IMR-90 (cell line): ENCODE measurements around the gene HMGB2. TPM values are rescaled to one million over a fixed set of nuclear protein-coding genes. Genes with fewer than 3 reads are reported as not detected.

Experiments used
- ATAC-seq: fragments of 200-7000 bp; cut with Tn5 transposase; 2 replicates; pipeline ENCODE4 v1.9.1; 2020; ENCODE audit warnings: low read depth, mild to moderate bottlenecking, moderate library complexity
- BruUV-seq: library from RNA; stranded (reverse); fragments of 400-500 nt; replicated peaks from 2 replicates; lab custom pipeline; 2021; lab: Mats Ljungman, UMichigan
- CTCF ChIA-PET: fragments of 300-600 bp; formaldehyde crosslinking; extraction: SDS; loops from one replicate; lab custom pipeline; 2021; ENCODE audit warnings: antibody characterized with exemption; lab: Yijun Ruan, JAX
- POLR2A ChIA-PET: fragments of 300-600 bp; sonication (Branson Sonifier 250); formaldehyde crosslinking; loops from one replicate; lab custom pipeline; 2022; ENCODE audit warnings: antibody characterized with exemption; ENCODE audit not compliant: unreplicated experiment; lab: Charles Lee
- DNase-seq: peaks from one replicate; pipeline ENCODE4 v3.0.0; 2013
- H2AFZ ChIP-seq: replicated peaks from 2 replicates; pipeline ENCODE3; 2013; ENCODE audit warnings: low read length, mild to moderate bottlenecking; ENCODE audit not compliant: poor library complexity
- H2AK5ac ChIP-seq: 2 replicates; pipeline ENCODE4 v1.6.1; 2013; ENCODE audit warnings: low read depth, low read length, inconsistent platforms
- H2AK9ac ChIP-seq: replicated peaks from 2 replicates; pipeline ENCODE3; 2013; ENCODE audit warnings: mild to moderate bottlenecking, low read depth, low read length, moderate library complexity; ENCODE audit not compliant: poor library complexity
- H2BK120ac ChIP-seq: 2 replicates; pipeline ENCODE4 v1.6.1; 2013; ENCODE audit warnings: low read depth, low read length, inconsistent platforms
- H2BK15ac ChIP-seq: 3 replicates; pipeline ENCODE4 v1.6.1; 2013; ENCODE audit warnings: low read depth, low read length, inconsistent platforms
- H2BK20ac ChIP-seq: 2 replicates; pipeline ENCODE4 v1.6.1; 2013; ENCODE audit warnings: low read depth, mild to moderate bottlenecking, inconsistent platforms, low read length, moderate library complexity
- H2BK5ac ChIP-seq: 2 replicates; pipeline ENCODE4 v1.6.1; 2013; ENCODE audit warnings: mild to moderate bottlenecking, low read depth, low read length, inconsistent platforms; ENCODE audit not compliant: poor library complexity, severe bottlenecking
- H3K14ac ChIP-seq: replicated peaks from 2 replicates; pipeline ENCODE4 v1.6.1; 2013; ENCODE audit warnings: low read depth, low read length, inconsistent platforms
- H3K18ac ChIP-seq: 2 replicates; pipeline ENCODE4 v1.6.1; 2013; ENCODE audit warnings: low read depth, low read length, control low read depth
- H3K23ac ChIP-seq: 2 replicates; pipeline ENCODE4 v1.6.1; 2013; ENCODE audit warnings: low read depth, low read length, inconsistent platforms
- H3K27ac ChIP-seq: 2 replicates; pipeline ENCODE4 v1.5.1; 2013; ENCODE audit warnings: mild to moderate bottlenecking, control low read depth, low read length; ENCODE audit not compliant: insufficient read depth
- H3K27me3 ChIP-seq: 2 replicates; pipeline ENCODE4 v1.6.1; 2013; ENCODE audit warnings: low read length; ENCODE audit not compliant: control insufficient read depth, insufficient read depth
- H3K36me3 ChIP-seq: 2 replicates; pipeline ENCODE4 v1.6.1; 2013; ENCODE audit warnings: low read length, mixed read lengths; ENCODE audit not compliant: control insufficient read depth, insufficient read depth
- H3K4ac ChIP-seq: 2 replicates; pipeline ENCODE4 v1.6.1; 2013; ENCODE audit warnings: low read depth, low read length, inconsistent platforms
- H3K4me1 ChIP-seq: 2 replicates; pipeline ENCODE4 v1.6.1; 2013; ENCODE audit warnings: low read length, mixed read lengths; ENCODE audit not compliant: control insufficient read depth, insufficient read depth
- H3K4me2 ChIP-seq: 2 replicates; pipeline ENCODE4 v1.6.1; 2013; ENCODE audit warnings: low read depth, mild to moderate bottlenecking, control low read depth, low read length, moderate library complexity
- H3K4me3 ChIP-seq: 2 replicates; pipeline ENCODE4 v1.5.1; 2013; ENCODE audit warnings: low read depth, mild to moderate bottlenecking, control low read depth, low read length, moderate library complexity; ENCODE audit not compliant: insufficient read depth
- H3K56ac ChIP-seq: 2 replicates; pipeline ENCODE4 v1.6.1; 2013; ENCODE audit warnings: low read length, inconsistent platforms; ENCODE audit not compliant: insufficient read depth; ENCODE audit errors: extremely low read depth
- H3K79me1 ChIP-seq, 2 experiments: 2 replicates each; pipeline ENCODE4 v1.6.1; 2013; ENCODE audit warnings: low read length in 2 of 2, inconsistent platforms in 1 of 2, low read depth in 1 of 2
- H3K9ac ChIP-seq: 2 replicates; pipeline ENCODE4 v1.6.1; 2013; ENCODE audit warnings: low read depth, low read length, control low read depth
- H3K9me1 ChIP-seq: 2 replicates; pipeline ENCODE4 v1.6.1; 2013; ENCODE audit warnings: low read length, inconsistent platforms; ENCODE audit not compliant: insufficient read depth
- H3K9me3 ChIP-seq: 2 replicates; pipeline ENCODE4 v1.6.1; 2013; ENCODE audit warnings: low read length; ENCODE audit not compliant: control insufficient read depth, insufficient read depth
- H4K20me1 ChIP-seq: 2 replicates; pipeline ENCODE4 v1.6.1; 2013; ENCODE audit warnings: low read length, inconsistent platforms; ENCODE audit not compliant: insufficient read depth
- H4K5ac ChIP-seq: 2 replicates; pipeline ENCODE4 v1.6.1; 2013; ENCODE audit warnings: mild to moderate bottlenecking, low read depth, low read length, control low read depth
- H4K8ac ChIP-seq, 2 experiments: 2 replicates each; pipeline ENCODE4 v1.6.1; 2013; ENCODE audit warnings: low read depth in 2 of 2, low read length in 2 of 2, control low read depth in 1 of 2, inconsistent platforms in 1 of 2
- H4K91ac ChIP-seq: 2 replicates; pipeline ENCODE4 v1.6.1; 2013; ENCODE audit warnings: low read depth, low read length, inconsistent platforms; ENCODE audit not compliant: insufficient read depth
- BHLHE40 ChIP-seq: fragments of 150-350 bp; IDR thresholded peaks from 2 replicates; pipeline ENCODE4 v1.6.1; 2016; ENCODE audit warnings: mild to moderate bottlenecking, low read depth, low read length
- CEBPB ChIP-seq: IDR thresholded peaks from 2 replicates; pipeline ENCODE4 v1.6.1; 2012; ENCODE audit warnings: low read depth, low read length, improper control_type of control experiment
- CHD1 ChIP-seq: IDR thresholded peaks from 2 replicates; pipeline ENCODE4 v1.6.1; 2012; ENCODE audit warnings: low read depth, low read length, improper control_type of control experiment
- ELK1 ChIP-seq: fragments of 150-350 bp; IDR thresholded peaks from 2 replicates; pipeline ENCODE4 v1.6.1; 2016; ENCODE audit warnings: low read depth, mild to moderate bottlenecking, low read length, moderate library complexity, borderline replicate concordance
- FOS ChIP-seq: fragments of 150-350 bp; IDR thresholded peaks from 2 replicates; pipeline ENCODE4 v1.6.1; 2016; ENCODE audit warnings: low read depth, low read length
- MAFK ChIP-seq: IDR thresholded peaks from 2 replicates; pipeline ENCODE4 v1.6.1; 2012; ENCODE audit warnings: low read depth, low read length, improper control_type of control experiment
- MAZ ChIP-seq: IDR thresholded peaks from 2 replicates; pipeline ENCODE4 v1.6.1; 2012; ENCODE audit warnings: low read depth, mild to moderate bottlenecking, low read length, improper control_type of control experiment, moderate library complexity, borderline replicate concordance
- MXI1 ChIP-seq: IDR thresholded peaks from 2 replicates; pipeline ENCODE4 v1.6.1; 2012; ENCODE audit warnings: low read depth, mild to moderate bottlenecking, low read length, moderate library complexity, borderline replicate concordance
- NFE2L2 ChIP-seq: fragments of 150-350 bp; IDR thresholded peaks from 2 replicates; pipeline ENCODE4 v1.6.1; 2016; ENCODE audit warnings: low read depth, mild to moderate bottlenecking, low read length
- POLR2A ChIP-seq: IDR thresholded peaks from 2 replicates; pipeline ENCODE4 v1.6.1; 2012; ENCODE audit warnings: mild to moderate bottlenecking, low read depth, low read length
- RAD21 ChIP-seq: IDR thresholded peaks from 2 replicates; pipeline ENCODE4 v1.6.1; 2012; ENCODE audit warnings: low read length, improper control_type of control experiment
- RCOR1 ChIP-seq: IDR thresholded peaks from 2 replicates; pipeline ENCODE4 v1.6.1; 2012; ENCODE audit warnings: mild to moderate bottlenecking, low read length, improper control_type of control experiment; ENCODE audit not compliant: insufficient replicate concordance
- RFX5 ChIP-seq: IDR thresholded peaks from 2 replicates; pipeline ENCODE4 v1.8.0; 2012; ENCODE audit warnings: low read depth, mild to moderate bottlenecking, low read length, moderate library complexity
- SMC3 ChIP-seq: fragments of 150-350 bp; IDR thresholded peaks from 2 replicates; pipeline ENCODE4 v1.6.1; 2016; ENCODE audit warnings: low read depth, mild to moderate bottlenecking, antibody characterized with exemption, low read length, moderate library complexity
- USF2 ChIP-seq: fragments of 150-350 bp; IDR thresholded peaks from 2 replicates; pipeline ENCODE4 v1.6.1; 2017; ENCODE audit warnings: mild to moderate bottlenecking, antibody characterized with exemption, low read length, low read depth
- WGBS, 2 experiments: methylation state at CpG; one replicate each; pipeline versions ENCODE4 v1.1.5 to v1.1.7; 2013; ENCODE audit warnings: missing lambda C conversion rate in 2 of 2; ENCODE audit not compliant: insufficient read length in 1 of 2; ENCODE audit errors: extremely low coverage in 2 of 2; 5-methylcytosine and 5-hydroxymethylcytosine counted together
- dilution Hi-C: fragments of 300-500 bp; cut with HindIII; formaldehyde crosslinking; loops from one replicate; pipeline ENCODE4 v1.14.3; 2018; ENCODE audit warnings: low sequenced_read_pairs; ENCODE audit not compliant: unreplicated experiment
- in situ Hi-C: fragments of 300-500 bp; cut with MboI; formaldehyde crosslinking; loops from 3 replicates; pipeline ENCODE4 v1.14.3; 2019; ENCODE audit warnings: low sequenced_read_pairs, inconsistent platforms, mixed read lengths
- intact Hi-C: fragments of 100-400 bp; cut with micrococcal nuclease; formaldehyde crosslinking; loops from 2 replicates; pipeline ENCODE4 v1.10.0; 2022
- polyA plus RNA-seq, 3 experiments: library from polyadenylated mRNA; depleted of rRNA; stranded (reverse); fragments of >200 nt; gene quantifications; 2 replicates each; pipeline ENCODE4 v1.2.3, GENCODE V29; 2012; ENCODE audit warnings: low replicate concordance in 1 of 3
- total RNA-seq: library from RNA; depleted of rRNA; stranded (reverse); fragments of >200 nt; gene quantifications from 2 replicates; pipeline ENCODE4 v1.2.3, GENCODE V29; 2012
- TF ChIP-seq, protein P1 (sequence below): conservative IDR thresholded peaks from 2 replicates; pipeline ENCODE4 v1.5.1; 2012; ENCODE audit warnings: mild to moderate bottlenecking, low read depth, low read length, improper control_type of control experiment

HMGB2 gene
- total and polyA plus RNA-seq, 2 of the 4 experiments (the other 2 are of a cell fraction), result 49.3 to 106 TPM

DNA sequence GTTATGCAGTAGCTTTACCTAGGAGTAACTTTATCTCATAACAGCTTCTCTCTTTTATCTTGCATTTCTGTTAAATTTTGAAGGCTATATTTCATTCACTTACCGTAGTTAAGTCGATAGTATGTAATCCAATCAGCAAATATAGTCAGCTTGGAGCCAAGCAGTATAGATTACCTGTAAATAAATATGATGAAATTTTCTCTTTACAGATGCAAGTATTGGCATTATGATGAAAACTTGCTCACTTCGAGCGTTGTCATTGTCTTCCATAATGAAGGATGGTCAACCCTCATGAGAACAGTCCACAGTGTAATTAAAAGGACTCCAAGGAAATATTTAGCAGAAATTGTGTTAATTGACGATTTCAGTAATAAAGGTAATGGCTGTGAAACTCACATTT lies 42.3 kb downstream of the HMGB2 start:
- no peak overlapping the region for H4K8ac ChIP-seq
- H3K9me3 ChIP-seq, result peaks cover 5% of the 10 kb centered on the region
- no peak for ATAC-seq
- no peaks in the 10 kb centered on the region for H3K36me3 ChIP-seq
- in situ Hi-C loops (no loop called here), dilution Hi-C loops (no loop called here), intact Hi-C loops (no loop called here)
- H2BK120ac ChIP-seq, result no peak overlapping the region
- no peak overlapping the region for H2AK5ac ChIP-seq
- no peak overlapping the region for H3K18ac ChIP-seq
- no peak overlapping the region for H3K56ac ChIP-seq
- no peak overlapping the region for H2BK20ac ChIP-seq
- no peak for DNase-seq
- no peak overlapping the region for H3K4ac ChIP-seq
- H2AFZ ChIP-seq, result no peak overlapping the region
- no peak overlapping the region for H3K23ac ChIP-seq
- no peak overlapping the region for H3K4me2 ChIP-seq
- H3K14ac ChIP-seq, result no peak overlapping the region
- H3K4me1 ChIP-seq, result no peaks in the 10 kb centered on the region
- TF ChIP-seq CHD1 (no peak), MAZ (no peak), USF2 (no peak), ELK1 (no peak), MXI1 (no peak), MAFK (no peak), CEBPB (no peak), FOS (no peak), RCOR1 (no peak), RAD21 (no peak), NFE2L2 (no peak), SMC3 (no peak), RFX5 (no peak), BHLHE40 (no peak), POLR2A (no peak)
- TF ChIP-seq, protein P1, sequence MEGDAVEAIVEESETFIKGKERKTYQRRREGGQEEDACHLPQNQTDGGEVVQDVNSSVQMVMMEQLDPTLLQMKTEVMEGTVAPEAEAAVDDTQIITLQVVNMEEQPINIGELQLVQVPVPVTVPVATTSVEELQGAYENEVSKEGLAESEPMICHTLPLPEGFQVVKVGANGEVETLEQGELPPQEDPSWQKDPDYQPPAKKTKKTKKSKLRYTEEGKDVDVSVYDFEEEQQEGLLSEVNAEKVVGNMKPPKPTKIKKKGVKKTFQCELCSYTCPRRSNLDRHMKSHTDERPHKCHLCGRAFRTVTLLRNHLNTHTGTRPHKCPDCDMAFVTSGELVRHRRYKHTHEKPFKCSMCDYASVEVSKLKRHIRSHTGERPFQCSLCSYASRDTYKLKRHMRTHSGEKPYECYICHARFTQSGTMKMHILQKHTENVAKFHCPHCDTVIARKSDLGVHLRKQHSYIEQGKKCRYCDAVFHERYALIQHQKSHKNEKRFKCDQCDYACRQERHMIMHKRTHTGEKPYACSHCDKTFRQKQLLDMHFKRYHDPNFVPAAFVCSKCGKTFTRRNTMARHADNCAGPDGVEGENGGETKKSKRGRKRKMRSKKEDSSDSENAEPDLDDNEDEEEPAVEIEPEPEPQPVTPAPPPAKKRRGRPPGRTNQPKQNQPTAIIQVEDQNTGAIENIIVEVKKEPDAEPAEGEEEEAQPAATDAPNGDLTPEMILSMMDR, result no peak
- no peak overlapping the region for H3K9ac ChIP-seq
- no peaks in the 10 kb centered on the region for H3K79me1 ChIP-seq
- POLR2A ChIA-PET, result no interaction called here
- BruUV-seq, result no TSS peak
- H3K27me3 ChIP-seq, result no peaks in the 10 kb centered on the region
- 100% methylated on average over 2 of the region's 5 CpGs; no CpG with 5 or more reads in 1 of the 2 experiments for WGBS, 2 experiments
- no peak overlapping the region for H4K91ac ChIP-seq
- H3K27ac ChIP-seq, result no peak overlapping the region
- CTCF ChIA-PET, result interaction anchor here (1.0 to 2.4 kb wide), 5 partner anchors 9 to 267 kb away, joined by 3 to 12 read pairs (median 3); no protein-coding TSS in a partner anchor
- H2BK15ac ChIP-seq, result no peak overlapping the region
- no peak overlapping the region for H2AK9ac ChIP-seq
- no peak overlapping the region for H2BK5ac ChIP-seq
- H3K4me3 ChIP-seq, result no peak overlapping the region
- no peaks in the 10 kb centered on the region for H4K20me1 ChIP-seq
- H3K9me1 ChIP-seq, result 0 out of 2 replicates have a peak, but pooled peaks cover 3% of the 10 kb centered on the region
- no peak overlapping the region for H4K5ac ChIP-seq
